Esophagus muscularis mucosa (tissue), 4 donors: ENCODE data around the gene COA7. TPM values are rescaled to one million over a fixed set of nuclear protein-coding genes. Genes with fewer than 3 reads are reported as not detected.

ENCODE experiments used
- DNase-seq: peaks from one replicate; pipeline ENCODE4 v3.0.0-alpha.2; 2017; ENCODE audit errors: extremely low spot score
- H3K27ac ChIP-seq, 4 donors: fragments of 200-600 bp; sonication (generic); replicated peaks in 1 of 4; 1 replicate in 3 of 4; 2 replicates in 1 of 4; pipeline ENCODE4 v1.5.1; 2016 to 2019; ENCODE audit warnings: mild to moderate bottlenecking in 1 of 4
- H3K27me3 ChIP-seq, 4 donors: fragments of 200-600 bp; sonication (generic); one replicate each; pipeline versions ENCODE4 v1.5.1 to v1.6.0; 2016 to 2019
- H3K36me3 ChIP-seq, 4 donors: fragments of 200-600 bp; sonication (generic); one replicate each; pipeline ENCODE4 v1.5.1; 2016 to 2019
- H3K4me1 ChIP-seq, 4 donors: fragments of 200-600 bp; sonication (generic); one replicate each; pipeline ENCODE4 v1.5.1; 2016 to 2019
- H3K4me3 ChIP-seq, 4 donors: fragments of 200-600 bp; sonication (generic); 1 replicate in 2 of 4; 2 replicates in 2 of 4; pipeline ENCODE4 v1.5.1; 2016 to 2019; ENCODE audit warnings: mild to moderate bottlenecking in 4 of 4, moderate library complexity in 1 of 4
- H3K9me3 ChIP-seq, 4 donors: fragments of 200-600 bp; sonication (generic); 1 replicate in 3 of 4; 2 replicates in 1 of 4; pipeline ENCODE4 v1.5.1; 2016 to 2019
- CTCF ChIP-seq, 3 experiments: fragments of 200-600 bp in 2 of 3; fragments of 450-650 bp in 1 of 3; sonication (generic) in 2 of 3; IDR thresholded peaks; one replicate each; pipeline ENCODE4 v1.5.1; 2017 to 2019; ENCODE audit warnings: antibody characterized with exemption in 3 of 3, mild to moderate bottlenecking in 2 of 3, moderate library complexity in 1 of 3
- EP300 ChIP-seq: sonication (generic); formaldehyde crosslinking; IDR thresholded peaks from one replicate; pipeline ENCODE4 v1.6.1; 2017; ENCODE audit warnings: antibody characterized with exemption
- POLR2A ChIP-seq: fragments of 450-650 bp; IDR thresholded peaks from one replicate; pipeline ENCODE4 v1.6.1; 2017; ENCODE audit warnings: antibody characterized with exemption, moderate library complexity, mild to moderate bottlenecking, low read depth
- POLR2AphosphoS5 ChIP-seq, 2 donors: sonication (generic); formaldehyde crosslinking; IDR thresholded peaks; one replicate each; pipeline ENCODE4 v1.6.1; 2017; ENCODE audit warnings: antibody characterized with exemption in 2 of 2
- WGBS: methylation state at CpG from one replicate; pipeline ENCODE4 v1.1.5; 2018; 5-methylcytosine and 5-hydroxymethylcytosine counted together
- intact Hi-C: fragments of 100-400 bp; cut with DNase I; formaldehyde crosslinking; loops from one replicate; pipeline ENCODE4 v1.15.1; 2023
- total RNA-seq, 4 donors: library from RNA; depleted of rRNA; stranded (reverse); fragments of >200 nt; gene quantifications; one replicate each; pipeline versions ENCODE4 v1.1.0 to v1.2.1, GENCODE V29; 2016

Gene COA7
- total RNA-seq, 4 donors from 2014 or later, result 8.3 to 9.7 (median 9.2) TPM

DNA sequence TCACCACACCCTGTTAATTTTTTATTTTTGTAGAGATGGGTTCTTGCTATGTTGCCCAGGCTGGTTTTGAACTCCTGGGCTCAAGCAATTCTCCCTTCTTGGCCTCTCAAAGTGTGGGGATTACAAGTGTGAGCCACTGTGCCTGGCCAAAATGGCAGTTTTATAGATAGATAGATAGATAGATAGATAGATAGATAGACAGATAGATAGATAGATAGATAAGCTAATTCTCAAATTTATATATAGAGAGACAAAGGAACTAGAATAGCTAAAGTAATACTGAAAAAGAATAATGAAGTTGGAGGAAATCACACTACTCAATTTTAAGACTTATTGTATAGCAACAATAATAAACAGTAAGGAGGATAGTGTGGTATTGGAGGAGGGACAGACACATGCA, 44.1 kb downstream of the COA7 start:
- TF ChIP-seq EP300, result no peak
- TF ChIP-seq POLR2A, result no peak
- no peak for TF ChIP-seq POLR2AphosphoS5 (IDR thresholded peaks at IDR 0.05)
- no peak for TF ChIP-seq CTCF (IDR thresholded peaks at IDR 0.05)
- H3K27me3 ChIP-seq, result no peaks in the 10 kb centered on the region
- H3K4me1 ChIP-seq, result no peaks in the 10 kb centered on the region
- intact Hi-C loops, result no loop called here
- no peak for DNase-seq
- no peak overlapping the region for H3K4me3 ChIP-seq
- no peak overlapping the region for H3K27ac ChIP-seq
- no peaks in the 10 kb centered on the region for H3K9me3 ChIP-seq
- H3K36me3 ChIP-seq, result no peaks in the 10 kb centered on the region

GRCh38 chr1:52653207-52653849, 44.8 kb downstream of the COA7 start:
- H3K9me3 ChIP-seq, result no peaks in the 10 kb centered on the region
- no peak for DNase-seq
- 95% methylated on average over 5 of the region's 5 CpGs for WGBS
- no peak overlapping the region for H3K4me3 ChIP-seq
- intact Hi-C loops, result no loop called here
- no peak overlapping the region for H3K27ac ChIP-seq
- H3K27me3 ChIP-seq, result no peaks in the 10 kb centered on the region
- H3K36me3 ChIP-seq, result no peaks in the 10 kb centered on the region
- TF ChIP-seq EP300 (no peak), POLR2AphosphoS5 (IDR thresholded peaks at IDR 0.05) (no peak), CTCF (IDR thresholded peaks at IDR 0.05) (no peak), POLR2A (no peak)
- H3K4me1 ChIP-seq, result no peaks in the 10 kb centered on the region

DNA sequence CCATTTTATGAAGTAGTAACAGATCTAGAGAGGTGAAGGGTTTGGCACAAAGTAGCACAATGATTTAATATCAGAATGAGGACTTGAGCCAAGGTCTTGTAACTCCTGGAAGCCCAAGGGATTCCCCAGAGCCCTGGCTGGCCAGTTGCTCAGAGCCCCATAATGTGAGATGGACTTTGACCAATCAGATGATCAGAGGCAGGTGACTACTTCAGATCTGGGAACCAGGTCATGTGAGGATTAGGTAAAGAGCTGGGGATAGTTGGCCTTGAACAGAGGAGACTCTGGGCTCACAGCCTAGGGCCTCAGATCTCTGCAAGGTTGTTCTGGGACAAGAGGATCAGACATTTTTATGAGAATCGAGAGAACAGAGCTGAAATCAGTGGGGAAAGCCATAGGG, 46.2 kb downstream of the COA7 start:
- no peak for DNase-seq
- Histone ChIP-seq H3K9me3 (no peaks in the 10 kb centered on the region), H3K36me3 (no peaks in the 10 kb centered on the region), H3K4me1 (no peaks in the 10 kb centered on the region), H3K27ac (no peak overlapping the region), H3K27me3 (no peaks in the 10 kb centered on the region), H3K4me3 (no peak overlapping the region)
- no peak for TF ChIP-seq EP300
- TF ChIP-seq POLR2A, result no peak
- no peak for TF ChIP-seq CTCF (IDR thresholded peaks at IDR 0.05)
- no peak for TF ChIP-seq POLR2AphosphoS5 (IDR thresholded peaks at IDR 0.05)
- 90% methylated on average over 1 of the region's 1 CpG for WGBS
- intact Hi-C loops, result no loop called here

DNA sequence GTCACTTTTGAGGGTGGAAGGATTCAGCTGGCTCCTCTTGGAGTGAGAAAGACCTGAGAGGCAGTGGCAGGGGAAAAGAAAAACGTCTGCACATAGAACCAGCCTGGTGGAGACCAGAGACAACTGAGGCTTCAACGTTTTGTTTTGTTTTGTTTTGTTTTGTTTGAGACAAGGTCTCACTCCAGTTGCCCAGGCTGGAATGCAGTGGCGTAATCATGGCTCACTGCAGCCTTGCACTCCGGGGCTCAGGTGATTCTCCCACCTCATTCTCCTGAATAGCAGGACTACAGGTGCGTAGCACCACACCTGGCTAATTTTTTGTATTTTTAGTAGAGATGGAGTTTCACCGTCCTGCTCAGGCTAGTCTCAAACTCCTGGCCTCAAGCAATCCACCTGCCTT, 52.9 kb downstream of the COA7 start:
- DNase-seq, result no peak
- H3K4me1 ChIP-seq, result no peaks in the 10 kb centered on the region
- intact Hi-C loops, result no loop called here
- no peaks in the 10 kb centered on the region for H3K9me3 ChIP-seq
- no peak overlapping the region for H3K27ac ChIP-seq
- TF ChIP-seq POLR2A, result no peak
- no peak for TF ChIP-seq CTCF (IDR thresholded peaks at IDR 0.05)
- TF ChIP-seq POLR2AphosphoS5 (IDR thresholded peaks at IDR 0.05), result no peak
- TF ChIP-seq EP300, result no peak
- H3K27me3 ChIP-seq, result no peaks in the 10 kb centered on the region
- H3K4me3 ChIP-seq, result no peak overlapping the region
- 80% methylated on average over 6 of the region's 6 CpGs for WGBS
- H3K36me3 ChIP-seq, result no peaks in the 10 kb centered on the region

GRCh38 chr1:52641307-52641706, 56.8 kb downstream of the COA7 start:
- DNase-seq, result no peak
- no peaks in the 10 kb centered on the region for H3K4me1 ChIP-seq
- no peaks in the 10 kb centered on the region for H3K9me3 ChIP-seq
- H3K27ac ChIP-seq, result no peak overlapping the region
- H3K27me3 ChIP-seq, result no peaks in the 10 kb centered on the region
- intact Hi-C loops, result no loop called here
- TF ChIP-seq POLR2AphosphoS5 (IDR thresholded peaks at IDR 0.05) (no peak), POLR2A (no peak), EP300 (no peak), CTCF (IDR thresholded peaks at IDR 0.05) (no peak)
- no peak overlapping the region for H3K4me3 ChIP-seq
- WGBS, result 90% methylated on average over 4 of the region's 4 CpGs
- H3K36me3 ChIP-seq, result no peaks in the 10 kb centered on the region
